HCT116 (cell line): ENCODE data around the gene GNAT1. TPM values are rescaled to one million over a fixed set of nuclear protein-coding genes. Genes with fewer than 3 reads are reported as not detected.

ENCODE experiments used
- ATAC-seq: fragments of 200-7000 bp; cut with Tn5 transposase; 2 replicates; pipeline ENCODE4 v1.9.1; 2020; ENCODE audit warnings: mild to moderate bottlenecking, moderate library complexity
- BruUV-seq: library from RNA; stranded (reverse); fragments of 400-500 nt; replicated peaks from 2 replicates; lab custom pipeline; 2021; lab: Mats Ljungman, UMichigan
- CTCF ChIA-PET: fragments of 300-600 bp; sonication (Branson Sonifier 250); formaldehyde crosslinking; loops from one replicate; lab custom pipeline; 2021; ENCODE audit warnings: antibody characterized with exemption; lab: Charles Lee
- POLR2A ChIA-PET: fragments of 300-600, 350-600 bp; sonication (Branson Sonifier 250); formaldehyde crosslinking; loops from one replicate; lab custom pipeline; 2021; ENCODE audit warnings: antibody characterized with exemption; lab: Charles Lee
- RAD21 ChIA-PET, 2 experiments: fragments of 300-600 bp; sonication (Branson Sonifier 250); formaldehyde crosslinking; loops; one replicate each; lab custom pipeline; 2023; ENCODE audit warnings: low total read pairs in 2 of 2; ENCODE audit not compliant: uncharacterized antibody in 2 of 2, unreplicated experiment in 2 of 2, low non-redundant PET in 1 of 2; lab: Charles Lee
- DNase-seq: peaks from one replicate; pipeline ENCODE4 v3.0.0-alpha.2; 2010; ENCODE audit warnings: low read depth, low spot score
- H2AFZ ChIP-seq: fragments of 200-600 bp; shearing (Covaris generic), sonication (generic); 2 replicates; pipeline ENCODE4 v1.6.1; 2017; ENCODE audit warnings: low read depth, mixed run types, mixed read lengths, antibody characterized with exemption, low read length; ENCODE audit not compliant: poor library complexity, severe bottlenecking
- H3K27ac ChIP-seq: 2 replicates; pipeline ENCODE4 v1.5.1; 2012; ENCODE audit warnings: low read depth, low read length
- H3K27me3 ChIP-seq: fragments of 200-600 bp; sonication (generic); 2 replicates; pipeline ENCODE4 v1.6.1; 2016; ENCODE audit warnings: mixed run types, low read length, mixed read lengths; ENCODE audit not compliant: insufficient read depth
- H3K36me3 ChIP-seq, 2 experiments: fragments of 200-500 bp in 1 of 2; fragments of 200-600 bp in 1 of 2; sonication (Bioruptor generic) in 1 of 2; sonication (generic) in 1 of 2; 2 replicates each; pipeline versions ENCODE4 v1.5.1 to v1.6.1; 2014 to 2016; ENCODE audit warnings: low read length in 2 of 2, inconsistent platforms in 1 of 2, mixed read lengths in 1 of 2, mixed run types in 1 of 2; ENCODE audit not compliant: insufficient read depth in 2 of 2, control insufficient read depth in 1 of 2
- H3K4me1 ChIP-seq, 2 experiments: fragments of 200-600 bp in 1 of 2; sonication (generic) in 1 of 2; 2 replicates each; pipeline versions ENCODE4 v1.5.1 to v1.6.1; 2012 to 2017; ENCODE audit warnings: low read length in 2 of 2, inconsistent platforms in 1 of 2, mild to moderate bottlenecking in 1 of 2, mixed read lengths in 1 of 2, mixed run types in 1 of 2, moderate library complexity in 1 of 2; ENCODE audit not compliant: insufficient read depth in 2 of 2, control insufficient read depth in 1 of 2
- H3K4me2 ChIP-seq: fragments of 200-600 bp; sonication (generic); 2 replicates; pipeline ENCODE4 v1.6.1; 2017; ENCODE audit warnings: mixed run types, low read length, mixed read lengths
- H3K4me3 ChIP-seq, 2 experiments: fragments of 200-600 bp in 1 of 2; sonication (generic) in 1 of 2; replicated peaks in 1 of 2; 2 replicates each; pipeline ENCODE4 v1.5.1; 2011 to 2016; ENCODE audit warnings: low read length in 2 of 2, control low read depth in 1 of 2, low read depth in 1 of 2, mild to moderate bottlenecking in 1 of 2, mixed read lengths in 1 of 2, mixed run types in 1 of 2
- H3K79me2 ChIP-seq: fragments of 200-600 bp; sonication (generic); 2 replicates; pipeline ENCODE4 v1.6.1; 2017; ENCODE audit warnings: mild to moderate bottlenecking, mixed run types, low read length, moderate library complexity, mixed read lengths; ENCODE audit not compliant: insufficient read depth
- H3K9ac ChIP-seq: fragments of 200-600 bp; sonication (generic); 2 replicates; pipeline ENCODE4 v1.6.1; 2016; ENCODE audit warnings: low read length, mixed read lengths
- H3K9me2 ChIP-seq: fragments of 200-600 bp; sonication (generic), shearing (Covaris generic); 2 replicates; pipeline ENCODE4 v1.6.1; 2017; ENCODE audit warnings: mixed run types, mild to moderate bottlenecking, moderate library complexity; ENCODE audit not compliant: insufficient read depth
- H3K9me3 ChIP-seq, 2 experiments: fragments of 200-500 bp in 1 of 2; fragments of 200-600 bp in 1 of 2; sonication (Bioruptor generic) in 1 of 2; sonication (generic) in 1 of 2; 2 replicates each; pipeline ENCODE4 v1.6.1; 2014 to 2017; ENCODE audit warnings: low read length in 2 of 2, mixed read lengths in 2 of 2, inconsistent platforms in 1 of 2, low read depth in 1 of 2, mild to moderate bottlenecking in 1 of 2, mixed run types in 1 of 2, moderate library complexity in 1 of 2; ENCODE audit not compliant: control insufficient read depth in 1 of 2, insufficient read depth in 1 of 2
- H4K20me1 ChIP-seq: fragments of 200-600 bp; sonication (generic), shearing (Covaris generic); 2 replicates; pipeline ENCODE4 v1.6.1; 2017; ENCODE audit warnings: mixed run types, mild to moderate bottlenecking, moderate library complexity; ENCODE audit not compliant: insufficient read depth
- EGR1 ChIP-seq: IDR thresholded peaks from 2 replicates; pipeline ENCODE4 v1.6.1; 2012; ENCODE audit warnings: low read depth
- ELF1 ChIP-seq: IDR thresholded peaks from 2 replicates; pipeline ENCODE4 v1.6.1; 2012; ENCODE audit warnings: low read depth, borderline replicate concordance
- EZH2phosphoT487 ChIP-seq: fragments of 200-600 bp; IDR thresholded peaks from 2 replicates; pipeline ENCODE4 v1.6.1; 2018; ENCODE audit warnings: antibody characterized with exemption, borderline replicate concordance
- JUND ChIP-seq: IDR thresholded peaks from 2 replicates; pipeline ENCODE4 v1.6.1; 2012
- POLR2AphosphoS5 ChIP-seq: IDR thresholded peaks from 2 replicates; pipeline ENCODE4 v1.6.1; 2011; ENCODE audit warnings: mild to moderate bottlenecking, low read depth, low read length, moderate library complexity
- RAD21 ChIP-seq: IDR thresholded peaks from 2 replicates; pipeline ENCODE4 v1.6.1; 2012; ENCODE audit warnings: low read depth, mild to moderate bottlenecking
- SIN3A ChIP-seq: IDR thresholded peaks from 2 replicates; pipeline ENCODE4 v1.6.1; 2012; ENCODE audit warnings: low read depth
- SP1 ChIP-seq: IDR thresholded peaks from 2 replicates; pipeline ENCODE4 v1.6.1; 2012; ENCODE audit warnings: low read depth
- SRF ChIP-seq: IDR thresholded peaks from 2 replicates; pipeline ENCODE4 v1.6.1; 2012; ENCODE audit warnings: low read depth
- YY1 ChIP-seq: IDR thresholded peaks from 2 replicates; pipeline ENCODE4 v1.6.1; 2011; ENCODE audit warnings: low read length, low read depth, moderate library complexity, mild to moderate bottlenecking; ENCODE audit not compliant: insufficient replicate concordance; ENCODE audit errors: extremely low read depth
- ZFX ChIP-seq: fragments of 450-650 bp; IDR thresholded peaks from 2 replicates; pipeline ENCODE4 v1.6.1; 2017
- intact Hi-C: fragments of 100-400 bp; cut with micrococcal nuclease; formaldehyde crosslinking; loops from 2 replicates; pipeline ENCODE4 v1.10.0; 2022
- total RNA-seq: library from RNA; stranded (reverse); gene quantifications from one replicate; pipeline ENCODE4 v1.2.1, GENCODE V29; 2021; ENCODE audit not compliant: unreplicated experiment
- TF ChIP-seq, protein P1 (sequence below), 3 experiments: fragments of 200-600 bp in 1 of 3; sonication (generic) in 1 of 3; IDR thresholded peaks in 2 of 3; conservative IDR thresholded peaks in 1 of 3; 2 replicates each; pipeline ENCODE4 v1.5.1; 2012 to 2017; ENCODE audit warnings: low read depth in 2 of 3, low read length in 2 of 3, antibody characterized with exemption in 1 of 3, borderline replicate concordance in 1 of 3, control low read depth in 1 of 3, mild to moderate bottlenecking in 1 of 3, mixed read lengths in 1 of 3, mixed run types in 1 of 3, moderate library complexity in 1 of 3; ENCODE audit not compliant: insufficient read depth in 1 of 3
- TF ChIP-seq, protein P2 (sequence below): IDR thresholded peaks from 2 replicates; pipeline ENCODE4 v1.6.1; 2012

The GNAT1 gene
- total RNA-seq, 1 experiment from 2014 or later: not detected

DNA sequence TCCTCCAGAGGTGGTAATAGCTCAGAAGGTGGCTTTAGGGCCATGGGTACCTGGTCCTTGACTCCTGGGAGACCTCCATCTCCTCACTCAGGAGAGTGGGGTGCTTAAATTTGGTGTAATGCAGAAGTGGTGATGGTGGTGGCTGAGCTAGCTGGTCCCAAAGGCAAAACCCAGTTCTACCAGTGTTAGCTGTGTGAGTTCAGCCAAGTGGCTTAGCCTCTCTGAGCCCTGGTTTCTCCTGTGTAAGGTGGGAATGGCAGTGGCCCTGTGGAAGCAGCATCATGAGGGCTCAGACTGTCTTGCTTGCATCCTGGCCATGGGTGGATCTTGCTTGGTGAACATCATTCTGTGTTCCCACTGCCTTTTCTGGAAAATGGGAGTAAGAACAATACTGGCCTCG, 26.9 kb upstream of the GNAT1 start:
- H3K4me3 ChIP-seq: no peak overlapping the region
- POLR2A ChIA-PET: no interaction called here
- peaks cover 3 to 32% of the 10 kb centered on the region in 2 experiments; a peak in 2 of 4 replicates for H3K4me1 ChIP-seq

GRCh38 chr3:50164984-50165909, 26.2 kb upstream of the GNAT1 start:
- H3K9me3 ChIP-seq: no peaks in the 10 kb centered on the region
- peaks cover 3 to 31% of the 10 kb centered on the region in 2 experiments; a peak in 2 of 4 replicates for H3K4me1 ChIP-seq
- H3K27me3 ChIP-seq: no peaks in the 10 kb centered on the region
- no TSS peak for BruUV-seq
- no peak overlapping the region for H2AFZ ChIP-seq
- RAD21 ChIA-PET: no interaction called here
- no peaks in the 10 kb centered on the region for H4K20me1 ChIP-seq
- no peak for DNase-seq
- no peak overlapping the region for H3K4me2 ChIP-seq
- intact Hi-C loops: no loop called here
- no peak overlapping the region for H3K9ac ChIP-seq
- no peaks in the 10 kb centered on the region for H3K79me2 ChIP-seq
- no peaks in the 10 kb centered on the region; a peak in 1 of 4 replicates for H3K36me3 ChIP-seq
- H3K4me3 ChIP-seq: no peak overlapping the region
- H3K27ac ChIP-seq: no peak overlapping the region
- no peak for TF ChIP-seq JUND
- TF ChIP-seq, protein P1, sequence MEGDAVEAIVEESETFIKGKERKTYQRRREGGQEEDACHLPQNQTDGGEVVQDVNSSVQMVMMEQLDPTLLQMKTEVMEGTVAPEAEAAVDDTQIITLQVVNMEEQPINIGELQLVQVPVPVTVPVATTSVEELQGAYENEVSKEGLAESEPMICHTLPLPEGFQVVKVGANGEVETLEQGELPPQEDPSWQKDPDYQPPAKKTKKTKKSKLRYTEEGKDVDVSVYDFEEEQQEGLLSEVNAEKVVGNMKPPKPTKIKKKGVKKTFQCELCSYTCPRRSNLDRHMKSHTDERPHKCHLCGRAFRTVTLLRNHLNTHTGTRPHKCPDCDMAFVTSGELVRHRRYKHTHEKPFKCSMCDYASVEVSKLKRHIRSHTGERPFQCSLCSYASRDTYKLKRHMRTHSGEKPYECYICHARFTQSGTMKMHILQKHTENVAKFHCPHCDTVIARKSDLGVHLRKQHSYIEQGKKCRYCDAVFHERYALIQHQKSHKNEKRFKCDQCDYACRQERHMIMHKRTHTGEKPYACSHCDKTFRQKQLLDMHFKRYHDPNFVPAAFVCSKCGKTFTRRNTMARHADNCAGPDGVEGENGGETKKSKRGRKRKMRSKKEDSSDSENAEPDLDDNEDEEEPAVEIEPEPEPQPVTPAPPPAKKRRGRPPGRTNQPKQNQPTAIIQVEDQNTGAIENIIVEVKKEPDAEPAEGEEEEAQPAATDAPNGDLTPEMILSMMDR (IDR thresholded peaks at IDR 0.05 in 2 of 3, conservative IDR thresholded peaks at IDR 0.05 in 1 of 3; ENCODE audit: borderline replicate concordance in 1 of 3, insufficient read depth in 1 of 3, low read depth in 2 of 3, low read length in 2 of 3): no peak
- TF ChIP-seq YY1: no peak
- TF ChIP-seq, protein P2, sequence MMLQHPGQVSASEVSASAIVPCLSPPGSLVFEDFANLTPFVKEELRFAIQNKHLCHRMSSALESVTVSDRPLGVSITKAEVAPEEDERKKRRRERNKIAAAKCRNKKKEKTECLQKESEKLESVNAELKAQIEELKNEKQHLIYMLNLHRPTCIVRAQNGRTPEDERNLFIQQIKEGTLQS: no peak
- no peak for TF ChIP-seq EZH2phosphoT487
- TF ChIP-seq POLR2AphosphoS5: no peak
- no peak for TF ChIP-seq SP1
- TF ChIP-seq RAD21: no peak
- no peak for TF ChIP-seq ELF1
- no peak for TF ChIP-seq EGR1
- CTCF ChIA-PET: interaction anchor here (0.7 kb wide), 1 partner anchor 60 kb away, joined by 3 read pairs; no protein-coding TSS in a partner anchor
- H3K9me2 ChIP-seq: no peaks in the 10 kb centered on the region
- no peak for ATAC-seq
- POLR2A ChIA-PET: no interaction called here

More for the DNA sequence above, 26.9 kb upstream of the GNAT1 start:
- ChIA-PET RAD21 (no interaction called here), CTCF (no interaction called here)
- no peak overlapping the region for H3K27ac ChIP-seq
- no peaks in the 10 kb centered on the region for H3K9me3 ChIP-seq
- H4K20me1 ChIP-seq: no peaks in the 10 kb centered on the region
- no peak for ATAC-seq
- TF ChIP-seq SRF (no peak), ELF1 (no peak), SIN3A (no peak), ZFX (no peak), SP1 (no peak), EGR1 (no peak)
- BruUV-seq: no TSS peak
- H2AFZ ChIP-seq: no peak overlapping the region
- H3K4me2 ChIP-seq: no peak overlapping the region
- DNase-seq: no peak
- no peaks in the 10 kb centered on the region for H3K9me2 ChIP-seq
- intact Hi-C loops: no loop called here
- H3K36me3 ChIP-seq: no peaks in the 10 kb centered on the region; a peak in 1 of 4 replicates
- H3K27me3 ChIP-seq: no peaks in the 10 kb centered on the region
- H3K9ac ChIP-seq: no peak overlapping the region
- H3K79me2 ChIP-seq: no peaks in the 10 kb centered on the region
